Measurements from ENCODE around the gene CTNNBL1.
"Not testable (repeated sequence)": the region's sequence is repeated elsewhere in the genome, so short reads cannot be mapped to it uniquely, and the experiment has no call there.

Gene CTNNBL1

DNA sequence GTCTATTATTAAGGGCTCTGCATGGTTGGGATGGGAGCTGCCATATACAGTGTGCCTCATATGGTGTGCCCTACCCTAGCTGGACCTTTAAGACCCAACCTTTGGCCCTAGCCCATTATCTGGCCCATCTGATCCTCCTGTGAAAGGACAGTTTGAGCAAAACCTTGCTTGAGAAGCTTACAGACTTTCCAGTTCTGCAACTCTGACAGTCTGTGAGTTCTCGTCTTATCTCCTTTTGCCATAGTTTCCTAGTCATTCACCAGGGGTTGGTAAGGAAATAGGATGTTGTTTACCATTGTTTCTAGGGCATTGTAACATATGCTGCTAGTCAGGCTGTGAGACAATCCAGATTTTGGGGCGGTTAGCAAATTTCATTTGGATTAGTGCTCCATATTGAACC is 17.2 kb downstream of the CTNNBL1 start:
- H3K36me3 ChIP-seq (replicated peaks) = no peaks in the 10 kb centered on the region
- H3K27ac ChIP-seq = no peak overlapping the region
- no peak for DNase-seq
- no peak overlapping the region for H3K4me3 ChIP-seq (ENCODE audit: low read depth, low read length)
- TF ChIP-seq CTCF (IDR thresholded peaks at IDR 0.05; ENCODE audit: low read depth, low read length, missing control alignments) = no peak
- no peaks in the 10 kb centered on the region for H3K27me3 ChIP-seq (replicated peaks)
- in situ Hi-C loops (cut with HindIII; ENCODE audit: low pct_ligation_motif_present, low sequenced_read_pairs) = no loop called here

- Histone ChIP-seq H3K4me3 (ENCODE audit: low read depth, low read length) (no peak overlapping the region), H3K27me3 (replicated peaks) (no peaks in the 10 kb centered on the region), H3K27ac (no peak overlapping the region), H3K36me3 (replicated peaks) (no peaks in the 10 kb centered on the region)
- no peak for DNase-seq
- in situ Hi-C loops (cut with HindIII; ENCODE audit: low pct_ligation_motif_present, low sequenced_read_pairs) = no loop called here
- no peak for TF ChIP-seq CTCF (IDR thresholded peaks at IDR 0.05; ENCODE audit: low read depth, low read length, missing control alignments)
These were observed 18.4 kb downstream of the CTNNBL1 start for GRCh38 chr20:37711994-37712964.

DNA sequence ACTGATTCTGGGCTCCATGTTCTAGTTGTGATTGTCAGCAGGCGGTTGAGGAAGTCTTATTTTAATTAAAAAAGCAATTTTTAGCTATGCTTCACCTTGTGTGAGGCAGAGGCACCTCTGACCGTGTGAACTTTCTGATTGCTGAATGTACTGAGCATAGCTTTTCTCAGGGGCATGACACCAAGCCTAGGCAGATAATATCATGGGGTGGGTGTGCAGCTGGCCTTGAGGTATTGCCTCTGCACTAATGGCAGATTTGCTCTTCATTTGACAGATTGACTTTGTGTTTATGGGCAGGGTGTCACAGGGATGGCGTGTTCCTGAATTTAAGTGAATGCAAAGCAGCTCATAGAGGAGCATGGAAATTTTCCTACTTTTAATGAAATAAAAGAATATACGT is 19.6 kb downstream of the CTNNBL1 start:
- TF ChIP-seq CTCF (IDR thresholded peaks at IDR 0.05; ENCODE audit: low read depth, low read length, missing control alignments) = no peak
- Histone ChIP-seq H3K27ac (no peak overlapping the region), H3K4me3 (ENCODE audit: low read depth, low read length) (no peak overlapping the region), H3K36me3 (replicated peaks) (no peaks in the 10 kb centered on the region), H3K27me3 (replicated peaks) (no peaks in the 10 kb centered on the region)
- no peak for DNase-seq
- in situ Hi-C loops (cut with HindIII; ENCODE audit: low pct_ligation_motif_present, low sequenced_read_pairs) = no loop called here

- TF ChIP-seq CTCF (IDR thresholded peaks at IDR 0.05; ENCODE audit: low read depth, low read length, missing control alignments) = no peak
- in situ Hi-C loops (cut with HindIII; ENCODE audit: low pct_ligation_motif_present, low sequenced_read_pairs) = no loop called here
- no peaks in the 10 kb centered on the region for H3K27me3 ChIP-seq (replicated peaks)
- no peak overlapping the region for H3K4me3 ChIP-seq (ENCODE audit: low read depth, low read length)
- H3K27ac ChIP-seq = peak overlapping the region; percentile 21
- no peak for DNase-seq
- no peaks in the 10 kb centered on the region for H3K36me3 ChIP-seq (replicated peaks)
These were observed 21.3 kb downstream of the CTNNBL1 start for GRCh38 chr20:37714978-37715672.

- no peak for DNase-seq
These were observed 27.9 kb downstream of the CTNNBL1 start for GRCh38 chr20:37721751-37722150.

GRCh38 chr20:37722312-37722711 is 28.5 kb downstream of the CTNNBL1 start:
- H3K27me3 ChIP-seq (replicated peaks); DNase-seq; H3K36me3 ChIP-seq (replicated peaks); H3K4me3 ChIP-seq (ENCODE audit: low read depth, low read length); in situ Hi-C loops (cut with HindIII; ENCODE audit: low pct_ligation_motif_present, low sequenced_read_pairs); H3K27ac ChIP-seq: not testable (repeated sequence)

More at GRCh38 chr20:37721751-37722150, 27.9 kb downstream of the CTNNBL1 start:
- TF ChIP-seq CTCF (IDR thresholded peaks at IDR 0.05; ENCODE audit: low read depth, low read length, missing control alignments) = no peak
- no peak overlapping the region for H3K4me3 ChIP-seq (ENCODE audit: low read depth, low read length)
- in situ Hi-C loops (cut with HindIII; ENCODE audit: low pct_ligation_motif_present, low sequenced_read_pairs) = no loop called here
- H3K27me3 ChIP-seq (replicated peaks) = no peaks in the 10 kb centered on the region
- H3K27ac ChIP-seq = no peak overlapping the region
- no peaks in the 10 kb centered on the region for H3K36me3 ChIP-seq (replicated peaks)

Data from brain microvascular endothelial cell (primary cell).